Measurements from ENCODE around the gene MRPS26.
"Not testable (repeated sequence)": the region's sequence is repeated elsewhere in the genome, so short reads cannot be mapped to it uniquely, and the experiment has no call there.

Gene MRPS26

DNA sequence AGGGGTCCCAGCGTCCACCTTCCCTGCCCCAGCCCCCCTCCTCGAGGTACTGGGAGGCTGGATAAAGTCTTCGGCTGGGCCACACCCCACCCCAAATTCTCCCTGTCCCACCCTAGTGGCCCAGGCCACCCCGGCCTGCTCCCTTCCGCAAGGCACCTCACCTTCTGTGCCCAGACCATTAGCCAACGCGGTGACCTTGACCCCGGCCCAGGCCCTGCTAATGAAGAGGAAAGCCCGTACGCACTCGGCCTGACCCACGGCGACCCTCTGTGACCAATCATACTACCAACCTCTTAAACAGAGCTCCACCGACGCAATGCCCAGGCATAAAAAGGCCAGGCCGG lies 25.4 kb downstream of the MRPS26 start:
- no peak for DNase-seq (ENCODE audit: low read depth, low spot score)
- H3K4me3 ChIP-seq (ENCODE audit: low read length), result no peak overlapping the region

DNA sequence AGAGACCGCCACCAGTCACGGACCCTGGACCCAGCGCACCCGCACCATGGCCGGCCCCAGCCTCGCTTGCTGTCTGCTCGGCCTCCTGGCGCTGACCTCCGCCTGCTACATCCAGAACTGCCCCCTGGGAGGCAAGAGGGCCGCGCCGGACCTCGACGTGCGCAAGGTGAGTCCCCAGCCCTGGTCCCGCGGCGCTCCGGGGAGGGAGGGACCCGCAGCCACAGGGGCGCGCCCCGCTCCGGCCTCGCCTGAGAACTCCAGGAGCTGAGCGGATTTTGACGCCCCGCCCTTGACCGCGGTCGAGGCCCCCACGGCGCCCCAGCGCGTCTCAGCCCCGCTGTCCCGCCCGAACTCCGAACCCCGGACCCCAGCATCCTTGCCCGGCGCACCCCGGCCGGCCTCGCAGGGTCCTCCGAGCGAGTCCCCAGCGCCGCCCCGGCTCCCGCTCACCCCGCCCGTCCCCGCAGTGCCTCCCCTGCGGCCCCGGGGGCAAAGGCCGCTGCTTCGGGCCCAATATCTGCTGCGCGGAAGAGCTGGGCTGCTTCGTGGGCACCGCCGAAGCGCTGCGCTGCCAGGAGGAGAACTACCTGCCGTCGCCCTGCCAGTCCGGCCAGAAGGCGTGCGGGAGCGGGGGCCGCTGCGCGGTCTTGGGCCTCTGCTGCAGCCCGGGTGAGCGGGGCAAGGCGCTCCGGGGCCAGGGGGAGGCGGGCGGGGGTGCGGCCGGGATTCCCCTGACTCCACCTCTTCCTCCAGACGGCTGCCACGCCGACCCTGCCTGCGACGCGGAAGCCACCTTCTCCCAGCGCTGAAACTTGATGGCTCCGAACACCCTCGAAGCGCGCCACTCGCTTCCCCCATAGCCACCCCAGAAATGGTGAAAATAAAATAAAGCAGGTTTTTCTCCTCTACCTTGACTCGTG lies 26.0 kb downstream of the MRPS26 start, which contains the start of gene OXT:
Gene OXT, plus strand, starts transcription at position 11 of the 920 bp plus-strand sequence. Its CDS starts 36 bp downstream, at position 47.
- H3K4me3 ChIP-seq (ENCODE audit: low read length), result no peak within 1 kb of the TSS
- DNase-seq (ENCODE audit: low read depth, low spot score), result no peak

DNA sequence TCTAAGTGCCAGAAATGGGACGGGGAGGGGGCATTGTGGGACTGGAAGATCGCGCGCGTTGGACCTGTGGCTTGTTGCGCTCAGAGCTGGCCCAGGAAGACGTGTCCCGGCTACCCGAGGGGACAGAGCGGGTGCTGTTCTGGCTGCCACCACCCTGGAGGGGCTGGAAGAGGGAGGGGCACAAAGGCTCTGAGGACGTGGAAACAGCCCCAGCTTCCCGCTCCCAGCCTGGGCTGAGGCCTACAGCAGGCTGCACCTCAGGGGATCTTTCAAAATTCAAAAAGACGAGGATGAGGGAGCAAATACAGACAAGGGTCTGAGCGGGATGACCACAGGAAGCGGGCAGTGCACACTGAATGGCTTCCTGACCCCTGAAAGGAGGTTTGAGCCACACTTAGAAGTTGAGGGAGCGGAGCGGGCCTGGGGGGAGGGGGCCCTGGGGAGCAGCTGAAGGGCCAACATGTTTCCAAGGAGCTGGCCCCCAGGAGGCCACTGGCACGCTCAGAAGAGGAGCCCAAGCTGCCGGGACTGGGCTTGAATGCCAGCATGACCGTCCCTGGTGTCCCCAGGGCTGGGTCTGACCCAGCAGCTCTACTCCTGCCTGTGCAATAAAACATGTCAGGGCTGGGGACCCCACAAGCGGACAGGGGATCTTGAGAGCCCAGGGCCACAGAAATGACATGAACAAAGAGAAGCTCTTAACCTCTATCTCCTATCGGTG lies 26.8 kb downstream of the MRPS26 start:
- DNase-seq (ENCODE audit: low read depth, low spot score), result no peak
- H3K4me3 ChIP-seq (ENCODE audit: low read length), result no peak overlapping the region

DNA sequence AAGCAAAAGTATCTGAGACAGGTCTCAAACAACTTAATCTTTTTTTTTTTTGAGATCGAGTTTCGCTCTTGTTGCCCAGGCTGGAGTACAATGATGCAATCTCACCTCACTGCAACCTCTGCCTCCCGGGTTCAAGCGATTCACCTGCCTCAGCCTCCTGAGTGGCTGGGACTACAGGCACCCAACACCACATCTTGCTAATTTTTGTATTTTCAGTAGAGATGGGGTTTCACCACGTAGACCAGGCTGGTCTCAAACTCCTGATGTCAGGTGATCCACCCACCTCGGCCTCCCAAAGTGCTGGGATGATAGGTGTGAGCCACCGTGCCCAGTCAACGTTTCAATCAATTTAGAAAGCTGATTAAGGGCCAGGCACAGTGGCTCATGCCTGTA lies 27.4 kb downstream of the MRPS26 start:
- H3K4me3 ChIP-seq (ENCODE audit: low read length); DNase-seq (ENCODE audit: low read depth, low spot score): not testable (repeated sequence)

DNA sequence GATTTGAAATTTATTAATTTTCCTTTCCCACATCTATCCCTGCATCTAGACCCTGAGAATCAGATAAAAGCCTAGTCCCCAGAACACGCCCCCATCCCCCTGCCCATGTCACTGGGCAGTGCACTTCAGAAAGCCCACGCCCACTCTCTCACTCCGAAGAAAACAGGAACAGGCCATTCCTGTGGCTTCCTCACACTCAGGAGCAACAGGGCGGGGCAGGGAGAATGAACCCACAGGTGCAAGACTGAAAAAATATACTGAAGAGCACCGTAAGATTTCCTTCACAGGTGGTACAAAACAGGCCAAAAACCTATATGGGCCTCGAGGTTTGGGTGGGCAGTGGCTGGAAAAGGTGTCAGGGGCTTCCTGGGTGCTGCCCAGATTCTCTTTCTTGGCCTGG lies 29.0 kb downstream of the MRPS26 start:
- DNase-seq (ENCODE audit: low read depth, low spot score), result no peak
- no peak overlapping the region for H3K4me3 ChIP-seq (ENCODE audit: low read length)

DNA sequence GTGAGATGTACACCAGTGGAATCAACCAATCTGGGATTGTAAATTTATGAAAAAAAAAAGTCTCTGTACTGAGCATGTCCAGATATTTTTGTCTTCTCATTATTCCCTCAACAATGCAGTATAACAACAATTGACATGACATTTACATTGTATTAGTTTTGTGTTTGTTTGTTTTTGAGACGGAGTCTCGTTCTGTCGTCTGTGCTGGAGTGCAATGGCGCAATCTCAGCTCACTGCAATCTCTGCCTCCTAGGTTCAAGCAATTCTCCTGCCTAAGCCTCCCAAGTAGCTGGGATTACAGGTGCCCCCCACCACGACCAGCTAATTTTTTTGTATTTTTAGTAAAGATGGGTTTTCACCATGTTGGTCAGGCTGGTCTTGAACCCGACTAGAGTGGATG lies 29.5 kb downstream of the MRPS26 start:
- not testable (repeated sequence) for H3K4me3 ChIP-seq (ENCODE audit: low read length); DNase-seq (ENCODE audit: low read depth, low spot score)

DNA sequence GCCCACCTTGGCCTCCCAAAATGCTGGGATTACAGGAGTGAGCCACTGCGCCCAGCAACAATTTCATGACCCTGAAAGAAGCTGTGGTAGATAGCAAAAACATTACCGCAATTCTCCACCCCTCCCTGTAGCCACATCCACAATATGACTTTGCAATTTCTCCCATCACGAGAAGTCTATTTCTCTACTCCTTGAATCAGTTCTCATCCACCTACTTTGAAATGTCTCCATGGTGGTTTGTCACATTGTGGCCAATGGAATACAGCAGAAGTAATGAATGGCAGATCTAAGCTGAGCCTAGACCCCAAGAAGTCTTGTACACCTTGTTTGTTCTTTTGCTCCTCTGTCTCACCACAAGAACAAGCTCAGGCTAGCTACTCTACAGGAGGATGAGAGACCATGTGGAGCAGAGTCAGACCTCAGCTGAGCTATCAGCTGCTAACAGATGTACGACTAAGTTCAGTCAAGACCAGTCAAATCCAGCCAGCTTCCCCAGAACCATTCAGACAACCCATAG lies 31.8 kb downstream of the MRPS26 start:
- peak; percentile 53 for DNase-seq (ENCODE audit: low read depth, low spot score)
- no peak overlapping the region for H3K4me3 ChIP-seq (ENCODE audit: low read length)

DNA sequence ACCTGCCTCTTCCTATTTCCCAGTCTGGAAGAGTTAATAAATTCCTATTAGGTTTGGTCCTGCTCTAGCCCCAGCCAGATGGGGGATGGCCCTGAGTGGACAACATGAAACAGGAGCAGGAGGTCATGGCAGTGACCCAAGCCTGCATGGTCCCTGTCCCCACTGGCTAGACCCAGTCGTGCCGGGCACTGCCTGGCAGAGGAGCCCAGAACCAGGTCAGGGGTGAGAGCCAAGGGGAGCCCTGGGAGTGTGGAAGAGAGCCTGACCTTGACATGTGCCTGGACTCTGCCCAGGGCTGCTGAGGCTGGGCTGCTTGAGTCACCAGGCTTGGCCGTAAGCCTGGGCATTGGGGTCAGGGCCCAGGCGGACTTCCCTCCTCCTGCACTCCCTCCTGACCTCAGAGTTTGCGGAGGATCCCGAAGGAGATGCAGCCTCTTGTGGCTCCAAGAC lies 35.1 kb downstream of the MRPS26 start:
- DNase-seq (ENCODE audit: low read depth, low spot score), result no peak

DNA sequence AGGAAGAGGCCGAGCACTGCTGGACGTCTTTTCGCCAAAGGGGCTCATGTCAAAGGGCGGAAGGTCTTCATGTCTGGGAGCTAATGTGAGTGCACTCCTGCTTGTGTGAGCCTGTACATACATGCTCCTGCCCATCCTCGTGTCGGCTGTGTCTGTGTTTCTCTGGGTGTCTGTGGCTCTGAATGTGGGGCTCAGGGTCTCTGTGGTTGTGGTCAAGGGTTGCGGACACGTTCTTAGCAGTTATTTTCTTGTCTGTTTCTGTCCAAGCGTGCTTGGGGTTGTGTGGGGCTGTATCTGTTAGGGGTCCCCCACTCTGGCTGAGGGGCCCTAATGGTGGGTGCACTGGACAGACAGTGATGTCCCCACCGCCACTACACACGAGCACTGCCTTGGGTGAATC lies 35.8 kb downstream of the MRPS26 start:
- no peak for DNase-seq (ENCODE audit: low read depth, low spot score)
- no peak overlapping the region for H3K4me3 ChIP-seq (ENCODE audit: low read length)

More for the DNA sequence above, 35.1 kb downstream of the MRPS26 start:
- H3K4me3 ChIP-seq (ENCODE audit: low read length), result no peak overlapping the region

DNA sequence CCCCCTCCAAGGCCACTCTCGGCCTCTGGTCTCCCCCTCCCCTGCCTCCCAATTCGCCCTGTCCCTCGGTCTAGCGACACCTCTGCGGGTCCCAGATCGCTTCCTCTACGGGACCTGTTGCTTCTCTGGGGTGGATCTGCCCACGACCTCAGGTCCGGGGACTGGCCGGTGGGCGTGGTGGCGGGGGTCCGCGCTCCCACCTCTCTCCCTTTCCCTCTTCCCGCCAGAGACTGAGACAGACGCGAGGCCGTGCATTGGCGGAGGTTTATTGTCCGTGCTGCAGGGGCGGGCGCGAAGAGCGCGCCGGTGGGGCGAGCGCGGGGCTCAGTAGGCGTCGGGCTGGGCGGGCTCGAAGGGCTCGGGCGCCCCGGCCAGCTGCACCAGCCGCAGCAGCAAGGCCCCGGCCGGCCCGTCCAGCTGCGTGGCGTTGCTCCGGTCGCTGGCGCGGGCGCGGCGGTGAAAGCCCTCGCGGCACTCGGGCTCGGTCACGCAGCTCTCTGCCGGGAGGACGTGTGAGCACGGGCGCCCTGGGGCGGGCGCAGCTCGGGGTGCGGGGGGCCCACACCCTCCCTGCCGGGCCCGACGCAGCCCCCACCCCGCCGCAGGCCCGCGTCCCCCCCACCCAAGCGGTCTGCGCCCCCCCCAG lies 36.6 kb downstream of the MRPS26 start:
- no peak for DNase-seq (ENCODE audit: low read depth, low spot score)
- H3K4me3 ChIP-seq (ENCODE audit: low read length), result no peak overlapping the region

DNA sequence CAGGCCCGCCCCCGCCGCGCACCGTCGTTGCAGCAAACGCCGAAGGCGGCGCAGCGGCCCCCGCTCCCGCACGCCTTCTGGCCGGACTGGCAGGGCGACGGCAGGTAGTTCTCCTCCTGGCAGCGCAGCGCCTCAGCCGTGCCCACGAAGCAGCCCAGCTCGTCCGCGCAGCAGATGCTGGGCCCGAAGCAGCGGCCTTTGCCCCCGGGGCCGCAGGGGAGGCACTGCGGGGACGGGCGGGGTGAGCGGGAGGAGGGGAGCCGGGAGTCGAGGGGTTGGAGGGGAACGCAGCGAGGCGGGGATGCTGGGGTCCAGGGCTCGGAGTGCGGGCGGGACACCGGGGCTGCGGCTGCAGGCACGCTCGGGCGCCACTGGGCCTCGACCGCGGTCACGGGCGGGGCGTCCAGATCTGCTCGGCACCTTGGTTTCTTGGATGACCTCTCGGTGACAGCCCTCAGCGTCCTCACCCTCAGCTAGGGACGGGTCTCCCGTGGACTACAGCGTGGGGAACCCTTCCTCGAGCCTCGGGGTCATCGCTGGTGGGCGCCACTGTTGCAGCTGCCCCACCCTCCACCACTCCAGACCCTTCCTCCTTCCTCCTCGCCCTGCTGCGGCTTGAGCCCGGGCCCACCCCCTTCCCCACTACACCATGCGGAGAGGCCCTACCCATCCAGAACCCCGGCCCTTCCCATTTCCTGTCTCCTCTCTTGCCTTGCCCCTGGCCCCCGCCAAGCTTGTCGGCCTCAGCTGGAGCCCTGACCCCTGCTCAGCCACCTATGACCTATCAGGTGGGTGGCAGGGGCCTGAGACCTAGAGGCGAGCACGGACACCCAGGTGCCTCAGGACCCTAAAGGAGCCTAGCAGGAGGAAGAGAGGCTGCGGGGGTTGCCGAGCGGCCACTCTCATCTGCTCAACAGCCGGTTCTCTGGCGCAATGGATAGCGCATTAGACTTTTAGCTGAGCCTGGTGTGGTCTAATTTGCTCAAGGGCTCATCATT lies 37.4 kb downstream of the MRPS26 start:
- no peak for DNase-seq (ENCODE audit: low read depth, low spot score)
- no peak overlapping the region for H3K4me3 ChIP-seq (ENCODE audit: low read length)

DNA sequence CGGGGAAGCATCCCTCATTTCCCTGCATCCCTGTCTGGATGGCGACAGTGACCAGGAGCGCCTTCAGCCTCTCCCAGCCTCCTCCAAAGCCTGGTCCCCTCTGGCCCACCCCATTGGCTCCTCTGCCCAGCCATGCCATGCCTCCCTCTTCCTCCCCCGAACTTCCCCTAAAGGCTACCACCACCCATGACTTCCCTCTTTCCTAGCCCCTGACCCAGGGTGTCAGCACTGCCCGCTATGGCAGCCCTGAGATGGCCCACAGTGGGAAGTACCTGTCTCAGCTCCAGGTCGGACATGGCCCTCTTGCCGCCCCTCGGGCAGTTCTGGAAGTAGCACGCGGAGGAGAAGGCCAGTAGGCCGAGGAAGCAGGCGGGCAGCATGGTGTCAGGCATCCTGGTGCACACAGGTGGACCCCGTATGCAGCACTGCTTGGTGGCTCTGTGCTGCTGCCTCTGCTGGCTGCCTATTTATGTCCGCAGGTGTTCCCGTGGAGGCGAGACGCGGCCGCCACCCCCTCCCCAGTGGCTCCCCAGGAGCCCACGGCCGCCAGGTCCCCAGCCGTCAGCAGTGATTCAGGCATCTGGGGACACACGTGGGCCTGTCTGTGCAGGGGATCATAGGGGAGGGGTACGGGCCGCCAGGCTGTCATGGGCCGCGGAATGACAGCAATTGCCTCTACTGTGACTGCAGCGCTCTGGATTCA lies 38.6 kb downstream of the MRPS26 start, which contains the start of gene AVP:
Gene AVP, minus strand, starts transcription at position 442 of the 703 bp plus-strand sequence. Its CDS starts 50 bp downstream, at position 392.
- DNase-seq (ENCODE audit: low read depth, low spot score), result no peak
- no peak within 1 kb of the TSS for H3K4me3 ChIP-seq (ENCODE audit: low read length)

DNA sequence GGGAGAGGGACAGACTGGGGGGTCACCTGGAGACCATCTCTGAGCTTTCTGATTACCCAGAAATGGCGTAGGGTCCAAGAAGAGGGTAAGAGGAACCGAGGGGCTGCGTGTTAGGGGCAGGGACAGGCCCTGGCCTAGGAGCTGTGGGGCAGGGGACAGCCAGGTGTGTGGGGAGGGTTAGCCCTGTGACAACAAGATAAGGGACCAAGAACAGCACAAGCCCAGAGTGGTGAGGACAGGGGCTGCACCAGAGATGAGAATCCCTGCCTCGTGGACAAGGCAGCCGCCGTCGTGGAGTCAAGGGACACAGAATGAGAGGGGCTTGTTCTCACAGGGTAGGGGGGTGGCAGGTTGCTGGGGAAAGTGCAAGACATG lies 39.1 kb downstream of the MRPS26 start:
- no peak for DNase-seq (ENCODE audit: low read depth, low spot score)
- no peak overlapping the region for H3K4me3 ChIP-seq (ENCODE audit: low read length)

DNA sequence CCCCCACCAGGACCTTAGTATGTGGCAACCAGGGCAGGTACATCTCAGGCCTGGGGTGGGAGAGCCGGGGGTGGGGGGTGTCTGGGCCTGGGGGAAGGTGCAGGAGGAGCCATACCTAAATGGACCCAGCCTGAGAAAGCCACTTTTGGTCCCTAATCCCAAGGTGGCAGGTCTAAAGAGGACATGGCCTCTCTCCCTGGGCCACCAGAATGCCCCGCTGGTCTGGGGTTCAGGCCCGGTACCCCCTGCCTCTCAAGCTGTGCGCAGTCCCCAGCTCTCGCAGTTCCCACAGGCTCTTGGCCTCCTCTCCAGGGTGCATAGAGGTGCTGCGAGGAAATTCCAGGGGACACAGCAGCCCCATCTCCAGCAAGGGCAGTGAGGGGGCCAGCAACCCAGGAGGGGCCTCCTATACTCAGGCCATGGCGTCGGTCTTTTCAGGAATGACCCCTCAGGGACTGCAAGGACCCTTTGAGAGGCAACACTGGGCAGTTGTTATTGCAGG lies 39.8 kb downstream of the MRPS26 start:
- DNase-seq (ENCODE audit: low read depth, low spot score), result no peak
- H3K4me3 ChIP-seq (ENCODE audit: low read length), result no peak overlapping the region

DNA sequence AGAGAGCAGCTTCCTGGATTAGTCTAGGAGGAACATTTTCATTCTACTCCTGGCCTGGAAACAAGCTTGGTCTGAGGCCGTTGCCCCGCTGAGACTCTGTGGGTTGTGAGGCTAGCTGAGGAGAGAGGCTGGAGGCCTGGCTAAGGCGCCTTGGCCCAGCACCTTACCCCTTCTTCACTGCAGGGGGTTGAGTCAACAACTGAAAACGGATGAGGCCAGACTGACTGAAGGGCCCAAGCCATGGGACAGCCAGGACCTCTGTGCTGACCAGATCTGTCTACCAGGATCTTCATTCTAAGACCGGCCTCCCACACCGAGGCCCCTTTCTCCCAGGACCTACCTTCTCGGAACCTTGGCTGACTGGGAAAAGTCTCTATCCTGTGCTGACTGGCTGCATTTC lies 42.2 kb downstream of the MRPS26 start:
- no peak for DNase-seq (ENCODE audit: low read depth, low spot score)
- H3K4me3 ChIP-seq (ENCODE audit: low read length), result no peak overlapping the region

DNA sequence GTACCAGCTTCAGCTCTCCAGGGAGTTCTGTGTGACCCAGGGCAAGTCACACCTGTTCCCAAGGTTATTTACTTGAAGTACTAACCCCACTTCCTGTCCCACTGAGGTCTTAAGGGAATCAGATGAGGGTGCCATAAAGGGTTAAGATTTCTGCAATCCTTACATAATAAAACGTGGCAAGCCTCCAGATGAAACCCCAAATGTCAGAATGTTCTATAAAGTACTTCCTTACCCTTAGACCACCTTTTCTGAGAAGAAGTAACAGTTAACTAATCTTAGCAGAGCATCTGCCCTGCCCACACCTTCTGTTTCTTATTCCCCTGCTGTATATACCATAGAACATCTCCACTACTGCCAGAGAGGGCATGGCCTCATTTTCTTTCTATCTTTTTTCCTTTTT lies 44.7 kb downstream of the MRPS26 start:
- peak; percentile 91 for DNase-seq (ENCODE audit: low read depth, low spot score)
- H3K4me3 ChIP-seq (ENCODE audit: low read length), result no peak overlapping the region

DNA sequence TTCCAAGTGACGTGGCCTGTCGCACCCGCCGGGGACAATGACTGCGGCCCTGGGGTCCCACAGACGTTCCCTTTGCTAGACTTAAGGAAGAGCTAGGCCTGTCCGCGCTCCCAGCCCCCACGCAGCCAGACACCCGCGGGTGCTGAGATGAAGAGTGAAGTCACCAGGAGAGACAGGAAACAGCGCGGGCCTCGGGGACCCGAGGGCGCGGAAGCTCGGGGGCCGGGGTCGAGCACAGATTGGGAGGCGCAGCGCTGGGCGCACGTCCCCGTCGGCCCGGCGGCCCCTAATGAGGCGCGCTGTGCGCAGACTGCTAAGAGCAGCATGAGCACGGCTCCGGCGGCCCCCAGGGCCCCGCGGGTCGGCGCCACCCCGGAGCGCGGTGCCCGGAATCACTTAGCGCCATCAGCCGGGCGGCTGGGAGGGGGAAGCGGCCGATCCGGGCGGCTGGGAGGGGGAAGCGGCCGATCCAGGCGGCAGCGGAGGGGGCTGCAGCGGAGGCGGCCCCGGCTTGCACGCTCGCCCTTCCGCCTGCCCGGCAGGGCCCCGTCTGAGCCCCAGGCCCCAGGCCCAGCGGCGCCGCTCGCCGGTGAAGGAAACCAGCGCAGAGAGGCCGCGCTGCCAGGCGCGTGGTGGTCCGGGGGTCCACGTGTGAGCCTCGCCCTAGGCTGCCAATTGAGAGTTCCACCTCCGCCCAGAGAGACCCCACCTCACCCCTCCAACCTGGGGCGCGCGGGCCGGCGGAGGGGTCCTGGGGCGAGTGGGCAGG lies 46.9 kb downstream of the MRPS26 start:
- DNase-seq (ENCODE audit: low read depth, low spot score), result no peak
- no peak overlapping the region for H3K4me3 ChIP-seq (ENCODE audit: low read length)
